Measurements from ENCODE around the gene CEP131.

Gene CEP131

DNA sequence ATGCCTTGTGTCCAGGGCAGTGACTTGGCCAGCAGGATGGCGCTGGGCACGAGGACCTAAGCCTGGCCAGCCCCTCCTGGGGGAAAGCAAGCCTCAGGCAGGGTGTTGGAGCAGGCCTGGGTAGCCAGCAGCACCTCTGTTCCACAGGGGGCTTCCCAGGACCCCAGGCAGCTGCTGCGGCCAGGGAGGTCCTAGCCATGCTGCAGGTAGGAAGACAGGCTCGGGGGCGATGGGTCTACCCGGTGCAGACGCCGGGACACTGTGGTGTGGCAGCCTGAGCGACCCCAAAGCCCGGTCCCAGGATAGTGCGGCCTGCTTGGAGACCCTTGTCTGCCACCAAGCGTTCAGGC, 34.3 kb downstream of the CEP131 start:
- TF ChIP-seq, protein P1, sequence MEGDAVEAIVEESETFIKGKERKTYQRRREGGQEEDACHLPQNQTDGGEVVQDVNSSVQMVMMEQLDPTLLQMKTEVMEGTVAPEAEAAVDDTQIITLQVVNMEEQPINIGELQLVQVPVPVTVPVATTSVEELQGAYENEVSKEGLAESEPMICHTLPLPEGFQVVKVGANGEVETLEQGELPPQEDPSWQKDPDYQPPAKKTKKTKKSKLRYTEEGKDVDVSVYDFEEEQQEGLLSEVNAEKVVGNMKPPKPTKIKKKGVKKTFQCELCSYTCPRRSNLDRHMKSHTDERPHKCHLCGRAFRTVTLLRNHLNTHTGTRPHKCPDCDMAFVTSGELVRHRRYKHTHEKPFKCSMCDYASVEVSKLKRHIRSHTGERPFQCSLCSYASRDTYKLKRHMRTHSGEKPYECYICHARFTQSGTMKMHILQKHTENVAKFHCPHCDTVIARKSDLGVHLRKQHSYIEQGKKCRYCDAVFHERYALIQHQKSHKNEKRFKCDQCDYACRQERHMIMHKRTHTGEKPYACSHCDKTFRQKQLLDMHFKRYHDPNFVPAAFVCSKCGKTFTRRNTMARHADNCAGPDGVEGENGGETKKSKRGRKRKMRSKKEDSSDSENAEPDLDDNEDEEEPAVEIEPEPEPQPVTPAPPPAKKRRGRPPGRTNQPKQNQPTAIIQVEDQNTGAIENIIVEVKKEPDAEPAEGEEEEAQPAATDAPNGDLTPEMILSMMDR (IDR thresholded peaks at IDR 0.05), result no peak

- TF ChIP-seq, protein P1 (IDR thresholded peaks at IDR 0.05), result no peak
Observed at GRCh38 chr17:81187586-81188490, 34.9 kb downstream of the CEP131 start.

DNA sequence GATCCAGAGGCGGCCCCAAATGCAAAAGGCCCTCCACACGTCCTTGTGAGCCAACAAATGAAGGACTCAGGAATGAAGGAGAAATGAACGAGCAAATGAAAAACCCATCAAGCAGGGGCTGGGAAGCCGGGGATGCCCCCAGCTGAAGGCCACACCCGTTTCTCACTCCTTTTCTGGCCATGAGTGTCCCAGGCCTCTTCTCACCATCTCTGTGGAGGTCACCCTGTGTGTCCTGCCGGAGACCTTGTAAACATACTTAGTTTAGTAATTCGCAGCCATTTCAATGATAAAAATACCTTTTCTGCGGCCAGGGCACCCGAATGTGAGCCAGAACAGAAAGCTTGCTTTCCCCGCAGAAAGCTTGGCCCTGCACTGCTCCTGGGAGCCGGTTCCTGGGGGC, 35.6 kb downstream of the CEP131 start:
- TF ChIP-seq, protein P1 (IDR thresholded peaks at IDR 0.05), result no peak

- TF ChIP-seq, protein P1 (IDR thresholded peaks at IDR 0.05), result no peak
Observed at GRCh38 chr17:81186203-81186602, 36.6 kb downstream of the CEP131 start.

GRCh38 chr17:81184555-81184954, 38.2 kb downstream of the CEP131 start:
- TF ChIP-seq, protein P1 (IDR thresholded peaks at IDR 0.05), result no peak

DNA sequence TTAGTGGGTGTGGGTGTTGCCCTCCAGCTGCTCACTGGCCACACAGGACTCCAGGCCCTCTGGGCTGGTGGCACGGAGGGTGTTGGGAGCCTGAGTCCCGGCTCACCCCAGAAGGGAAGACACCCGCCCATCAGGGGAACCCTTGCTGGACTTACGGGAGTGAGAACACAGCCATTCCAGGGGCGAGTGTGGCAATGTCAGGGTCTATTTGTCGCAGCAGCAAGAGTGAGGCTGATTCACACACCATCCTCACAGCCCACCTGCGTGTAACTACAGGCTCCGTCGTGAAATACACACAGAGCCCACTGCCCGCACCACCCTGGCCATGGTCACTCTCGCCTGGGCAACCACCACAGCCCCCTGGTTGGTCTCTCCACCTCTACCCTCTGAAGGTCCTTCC, 39.0 kb downstream of the CEP131 start:
- TF ChIP-seq, protein P1 (IDR thresholded peaks at IDR 0.05), result no peak

- TF ChIP-seq, protein P1 (IDR thresholded peaks at IDR 0.05), result no peak
Observed at GRCh38 chr17:81183316-81183715, 39.4 kb downstream of the CEP131 start.

Data from LNCAP (cell line).